HepG2 (cell line): ENCODE data around the gene STK10. TPM values are rescaled to one million over a fixed set of nuclear protein-coding genes. Genes with fewer than 3 reads are reported as not detected.

Experiments
- ATAC-seq: fragments of 200-7000 bp; cut with Tn5 transposase; 3 replicates; pipeline ENCODE4 v1.9.1; 2020; ENCODE audit warnings: mild to moderate bottlenecking, moderate library complexity
- BruUV-seq: library from RNA; stranded (reverse); fragments of 400-500 nt; replicated peaks from 2 replicates; lab custom pipeline; 2021; lab: Mats Ljungman, UMichigan
- CTCF ChIA-PET: fragments of 300-600 bp; formaldehyde crosslinking; extraction: SDS; loops from one replicate; lab custom pipeline; 2021; ENCODE audit warnings: low total read pairs, inconsistent platforms, low intra/inter-chr PET ratio; lab: Yijun Ruan, JAX
- POLR2A ChIA-PET: fragments of 350-600 bp; sonication (Branson Sonifier 250); formaldehyde crosslinking; loops from one replicate; lab custom pipeline; 2020; ENCODE audit warnings: antibody characterized with exemption, inconsistent platforms; lab: Yijun Ruan, JAX
- DNase-seq: peaks from one replicate; pipeline ENCODE4 v3.0.0-alpha.2; 2015; ENCODE audit warnings: low spot score
- FAIRE-seq: peaks from 3 replicates; lab custom pipeline; 2011; peaks lifted over from hg19 to GRCh38; lab: Jason Lieb, UNC
- H2AFZ ChIP-seq: one replicate; pipeline ENCODE4 v1.6.1; 2011; ENCODE audit warnings: low read length, inconsistent platforms
- H3K27ac ChIP-seq: fragments of 300-600 bp; 3 replicates; pipeline ENCODE4 v1.8.0; 2011; ENCODE audit warnings: mixed run types, mild to moderate bottlenecking, mixed read lengths, low read length, inconsistent platforms; ENCODE audit not compliant: insufficient read depth; ENCODE audit errors: extremely low read length
- H3K27me3 ChIP-seq, 2 experiments: fragments of 200-600 bp in 1 of 2; 2 replicates in 1 of 2; 3 replicates in 1 of 2; pipeline versions ENCODE4 v1.6.0 to v1.8.0; 2011; ENCODE audit warnings: low read length in 2 of 2, mild to moderate bottlenecking in 2 of 2, moderate library complexity in 2 of 2, inconsistent platforms in 1 of 2; ENCODE audit not compliant: insufficient read depth in 2 of 2, control insufficient read depth in 1 of 2
- H3K36me3 ChIP-seq, 2 experiments: fragments of 200-600 bp in 1 of 2; replicated peaks in 1 of 2; 2 replicates in 1 of 2; 3 replicates in 1 of 2; pipeline versions ENCODE4 v1.5.1 to v1.8.0; 2011; ENCODE audit warnings: low read length in 2 of 2, inconsistent platforms in 1 of 2; ENCODE audit not compliant: insufficient read depth in 2 of 2, control insufficient read depth in 1 of 2
- H3K4me1 ChIP-seq: 2 replicates; pipeline ENCODE4 v1.5.1; 2012; ENCODE audit warnings: low read length, inconsistent platforms; ENCODE audit not compliant: insufficient read depth
- H3K4me2 ChIP-seq: 2 replicates; pipeline ENCODE4 v1.6.0; 2011; ENCODE audit warnings: low read depth, low read length, inconsistent platforms
- H3K4me3 ChIP-seq, 3 experiments: fragments of 200-600 bp in 1 of 3; sonication (generic), shearing (Covaris generic) in 1 of 3; replicated peaks in 1 of 3; 2 replicates each; pipeline ENCODE4 v1.5.1; 2011 to 2016; ENCODE audit warnings: low read length in 3 of 3, inconsistent platforms in 2 of 3, low read depth in 2 of 3, mild to moderate bottlenecking in 2 of 3, control low read depth in 1 of 3, mixed read lengths in 1 of 3; ENCODE audit not compliant: insufficient read depth in 1 of 3
- H3K79me2 ChIP-seq: one replicate; pipeline ENCODE4 v1.6.1; 2011; ENCODE audit warnings: low read length, inconsistent platforms; ENCODE audit not compliant: insufficient read depth
- H3K9ac ChIP-seq: 2 replicates; pipeline ENCODE4 v1.6.0; 2011; ENCODE audit warnings: mild to moderate bottlenecking, low read depth, low read length, inconsistent platforms; ENCODE audit not compliant: insufficient read depth
- H3K9me3 ChIP-seq: 2 replicates; pipeline ENCODE4 v1.5.1; 2012; ENCODE audit warnings: mild to moderate bottlenecking, low read length
- H4K20me1 ChIP-seq: 2 replicates; pipeline ENCODE4 v1.6.0; 2011; ENCODE audit warnings: inconsistent platforms, mild to moderate bottlenecking, low read length, moderate library complexity; ENCODE audit not compliant: insufficient read depth
- RFX5 ChIP-seq: IDR thresholded peaks from 2 replicates; pipeline ENCODE4 v1.6.1; 2011; ENCODE audit warnings: low read depth, low read length, improper control_type of control experiment
- ZBTB33 ChIP-seq: sonication (generic); formaldehyde crosslinking; IDR thresholded peaks from 2 replicates; pipeline ENCODE4 v1.4.0; 2020; ENCODE audit warnings: missing genetic modification reagents
- ZNF280D ChIP-seq: sonication (generic); formaldehyde crosslinking; IDR thresholded peaks from 2 replicates; pipeline ENCODE4 v1.5.1; 2020; ENCODE audit warnings: mild to moderate bottlenecking, missing genetic modification reagents
- ZNF503 ChIP-seq: sonication (generic); formaldehyde crosslinking; IDR thresholded peaks from 2 replicates; pipeline ENCODE4 v1.4.0; 2020; ENCODE audit warnings: missing genetic modification reagents
- ZNF605 ChIP-seq: sonication (generic); formaldehyde crosslinking; IDR thresholded peaks from 2 replicates; pipeline ENCODE4 v1.8.0; 2022; ENCODE audit warnings: mild to moderate bottlenecking, missing genetic modification reagents
- WGBS: methylation state at CpG from one replicate; pipeline ENCODE4 v1.1.6; 2017; ENCODE audit warnings: low lambda C conversion rate; 5-methylcytosine and 5-hydroxymethylcytosine counted together
- in situ Hi-C: cut with HindIII; loops from 2 replicates; pipeline ENCODE4 v1.10.0; 2017; ENCODE audit warnings: low pct_unique_long_range_greater_than_20kb; ENCODE audit not compliant: extremely low pct_ligation_motif_present
- intact Hi-C: fragments of 100-400 bp; cut with micrococcal nuclease; formaldehyde crosslinking; loops from one replicate; pipeline ENCODE4 v1.10.0; 2022; ENCODE audit not compliant: unreplicated experiment
- polyA plus RNA-seq, 8 experiments: library from polyadenylated mRNA; depleted of rRNA in 3 of 8; stranded (reverse) in 7 of 8; unstranded in 1 of 8; fragments of >200 nt; fragmentation: Illumina TruSeq in 4 of 8; extraction: Trizol in 4 of 8; gene quantifications; 2 replicates each; pipeline versions ENCODE4 v1.2.1 to v1.2.3, GENCODE V29; 2011 to 2016; ENCODE audit warnings: low read depth in 4 of 8, missing spikeins in 1 of 8, mixed read lengths in 1 of 8; ENCODE audit not compliant: insufficient read depth in 1 of 8
- total RNA-seq, 5 experiments: library from RNA; depleted of rRNA; stranded (reverse); fragments of >200 nt; fragmentation: Illumina TruSeq; extraction: Trizol; gene quantifications; 2 replicates each; pipeline ENCODE4 v1.2.3, GENCODE V29; 2016; ENCODE audit warnings: low read depth in 1 of 5
- TF ChIP-seq, protein P1 (sequence below): sonication (generic); formaldehyde crosslinking; IDR thresholded peaks from 2 replicates; pipeline ENCODE4 v1.4.0; 2020; ENCODE audit warnings: missing genetic modification reagents

The STK10 gene
- total and polyA plus RNA-seq, 2 of the 13 experiments (the other 11 are each of a cell fraction or from before 2014, with no cell fraction given), result 7.0 to 7.2 TPM

DNA sequence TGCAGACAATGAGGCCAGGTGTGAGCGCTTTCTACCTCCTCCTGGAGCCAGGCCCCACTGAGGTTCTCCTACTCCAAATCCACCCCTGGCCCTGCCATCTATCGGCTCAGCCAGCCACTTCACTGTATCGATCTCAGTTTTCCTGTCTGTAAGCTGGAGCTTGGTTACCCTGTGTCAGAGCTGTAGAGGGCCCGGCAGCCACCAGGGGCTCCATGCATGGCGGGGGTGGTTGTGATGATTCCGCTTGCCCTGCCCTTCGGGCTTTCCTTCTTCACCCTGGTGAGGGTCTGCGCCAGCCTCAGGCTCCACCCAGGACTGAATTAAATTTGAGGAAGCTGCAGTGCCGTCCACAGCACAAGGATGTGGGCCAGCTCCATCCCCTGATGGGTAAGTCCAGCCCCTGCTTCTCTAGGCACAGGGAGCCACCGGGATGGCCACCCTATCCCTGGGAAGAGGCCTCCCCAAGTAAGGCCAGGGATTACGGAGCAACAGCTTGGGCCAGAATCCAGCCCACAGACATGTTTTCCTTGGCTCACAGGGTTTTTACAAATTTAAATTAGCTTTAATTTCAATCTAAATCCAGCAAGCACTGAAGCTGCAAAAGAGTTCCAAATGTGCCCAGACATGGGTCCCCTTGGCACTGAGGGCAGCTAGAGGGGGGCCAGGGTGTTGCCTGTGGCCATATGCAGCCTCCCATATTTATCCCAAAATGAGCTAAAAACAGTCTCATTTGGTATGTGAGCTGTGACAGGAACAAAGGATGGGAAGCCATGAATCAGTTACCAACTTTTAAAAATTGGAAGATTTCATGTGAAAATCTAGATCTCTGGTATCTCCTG lies 92.4 kb downstream of the STK10 start:
- no peak overlapping the region for H3K9ac ChIP-seq
- WGBS, result 98% methylated on average over 9 of the region's 11 CpGs
- CTCF ChIA-PET, result no interaction called here
- no peaks in the 10 kb centered on the region for H3K79me2 ChIP-seq
- no peaks in the 10 kb centered on the region for H3K36me3 ChIP-seq
- intact Hi-C loops (no loop called here), in situ Hi-C loops (no loop called here)
- DNase-seq (no peak), FAIRE-seq (no peak), ATAC-seq (peak; percentile 46)
- H3K9me3 ChIP-seq, result no peaks in the 10 kb centered on the region
- H3K27ac ChIP-seq, result no peak overlapping the region
- POLR2A ChIA-PET, result no interaction called here
- H3K4me2 ChIP-seq, result no peak overlapping the region
- no TSS peak for BruUV-seq
- no peaks in the 10 kb centered on the region for H4K20me1 ChIP-seq
- H3K4me3 ChIP-seq, result no peak overlapping the region
- H3K4me1 ChIP-seq, result peaks cover 15% of the 10 kb centered on the region
- H3K27me3 ChIP-seq, result no peaks in the 10 kb centered on the region
- H2AFZ ChIP-seq, result no peak overlapping the region
- TF ChIP-seq ZNF605 (CRISPR knock-in tag) (no peak), ZBTB33 (CRISPR knock-in tag) (peak; percentile 23; the same call in 1 of the 2 replicates), RFX5 (no peak)

DNA sequence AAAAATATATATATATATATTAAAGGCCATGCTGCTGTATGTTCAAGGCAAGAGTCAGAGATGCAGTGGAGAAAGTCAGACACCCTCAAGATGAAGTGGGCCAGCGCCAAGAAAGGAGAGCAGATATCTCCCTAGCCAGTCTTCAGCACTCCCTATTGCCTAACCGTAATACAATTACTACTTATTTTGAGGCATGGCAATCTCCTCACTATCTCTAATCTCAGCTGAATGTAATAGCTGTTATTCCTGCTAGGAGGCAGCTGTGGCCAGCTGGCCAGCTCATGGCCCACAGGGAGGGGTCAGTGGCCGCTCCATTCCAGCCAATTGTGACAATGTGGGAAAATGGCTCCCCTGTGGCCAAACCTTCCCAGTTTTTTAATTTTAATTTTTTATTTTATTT lies 94.1 kb downstream of the STK10 start:
- no peak for FAIRE-seq
- TF ChIP-seq, protein P1, sequence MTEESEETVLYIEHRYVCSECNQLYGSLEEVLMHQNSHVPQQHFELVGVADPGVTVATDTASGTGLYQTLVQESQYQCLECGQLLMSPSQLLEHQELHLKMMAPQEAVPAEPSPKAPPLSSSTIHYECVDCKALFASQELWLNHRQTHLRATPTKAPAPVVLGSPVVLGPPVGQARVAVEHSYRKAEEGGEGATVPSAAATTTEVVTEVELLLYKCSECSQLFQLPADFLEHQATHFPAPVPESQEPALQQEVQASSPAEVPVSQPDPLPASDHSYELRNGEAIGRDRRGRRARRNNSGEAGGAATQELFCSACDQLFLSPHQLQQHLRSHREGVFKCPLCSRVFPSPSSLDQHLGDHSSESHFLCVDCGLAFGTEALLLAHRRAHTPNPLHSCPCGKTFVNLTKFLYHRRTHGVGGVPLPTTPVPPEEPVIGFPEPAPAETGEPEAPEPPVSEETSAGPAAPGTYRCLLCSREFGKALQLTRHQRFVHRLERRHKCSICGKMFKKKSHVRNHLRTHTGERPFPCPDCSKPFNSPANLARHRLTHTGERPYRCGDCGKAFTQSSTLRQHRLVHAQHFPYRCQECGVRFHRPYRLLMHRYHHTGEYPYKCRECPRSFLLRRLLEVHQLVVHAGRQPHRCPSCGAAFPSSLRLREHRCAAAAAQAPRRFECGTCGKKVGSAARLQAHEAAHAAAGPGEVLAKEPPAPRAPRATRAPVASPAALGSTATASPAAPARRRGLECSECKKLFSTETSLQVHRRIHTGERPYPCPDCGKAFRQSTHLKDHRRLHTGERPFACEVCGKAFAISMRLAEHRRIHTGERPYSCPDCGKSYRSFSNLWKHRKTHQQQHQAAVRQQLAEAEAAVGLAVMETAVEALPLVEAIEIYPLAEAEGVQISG (CRISPR knock-in tag), result no peak
- TF ChIP-seq ZNF503 (CRISPR knock-in tag) (no peak), ZNF280D (no peak)

More for the DNA sequence above, 94.1 kb downstream of the STK10 start:
- Histone ChIP-seq H3K4me2 (no peak overlapping the region), H3K36me3 (no peaks in the 10 kb centered on the region), H2AFZ (no peak overlapping the region), H3K9ac (no peak overlapping the region), H3K4me1 (peaks cover 15% of the 10 kb centered on the region), H4K20me1 (no peaks in the 10 kb centered on the region), H3K4me3 (no peak overlapping the region), H3K9me3 (no peaks in the 10 kb centered on the region), H3K27me3 (no peaks in the 10 kb centered on the region), H3K27ac (no peak overlapping the region), H3K79me2 (no peaks in the 10 kb centered on the region)
- in situ Hi-C loops, result no loop called here
- ChIA-PET CTCF (no interaction called here), POLR2A (no interaction called here)
- intact Hi-C loops, result no loop called here
- no TSS peak for BruUV-seq
- no peak for DNase-seq
- 93% methylated on average over 3 of the region's 3 CpGs for WGBS
- ATAC-seq, result no peak
